Esophagus muscularis mucosa (tissue), 4 donors: Measurements from ENCODE around the gene GABRA4. TPM values are rescaled to one million over a fixed set of nuclear protein-coding genes. Genes with fewer than 3 reads are reported as not detected.

ENCODE experiments used
- DNase-seq: peaks from one replicate; pipeline ENCODE4 v3.0.0-alpha.2; 2017; ENCODE audit errors: extremely low spot score
- H3K27ac ChIP-seq, 4 donors: fragments of 200-600 bp; sonication (generic); replicated peaks in 1 of 4; 1 replicate in 3 of 4; 2 replicates in 1 of 4; pipeline ENCODE4 v1.5.1; 2016 to 2019; ENCODE audit warnings: mild to moderate bottlenecking in 1 of 4
- H3K27me3 ChIP-seq, 4 donors: fragments of 200-600 bp; sonication (generic); one replicate each; pipeline versions ENCODE4 v1.5.1 to v1.6.0; 2016 to 2019
- H3K36me3 ChIP-seq, 4 donors: fragments of 200-600 bp; sonication (generic); one replicate each; pipeline ENCODE4 v1.5.1; 2016 to 2019
- H3K4me1 ChIP-seq, 4 donors: fragments of 200-600 bp; sonication (generic); one replicate each; pipeline ENCODE4 v1.5.1; 2016 to 2019
- H3K4me3 ChIP-seq, 4 donors: fragments of 200-600 bp; sonication (generic); 1 replicate in 2 of 4; 2 replicates in 2 of 4; pipeline ENCODE4 v1.5.1; 2016 to 2019; ENCODE audit warnings: mild to moderate bottlenecking in 4 of 4, moderate library complexity in 1 of 4
- H3K9me3 ChIP-seq, 4 donors: fragments of 200-600 bp; sonication (generic); 1 replicate in 3 of 4; 2 replicates in 1 of 4; pipeline ENCODE4 v1.5.1; 2016 to 2019
- EP300 ChIP-seq: sonication (generic); formaldehyde crosslinking; IDR thresholded peaks from one replicate; pipeline ENCODE4 v1.6.1; 2017; ENCODE audit warnings: antibody characterized with exemption
- POLR2A ChIP-seq: fragments of 450-650 bp; IDR thresholded peaks from one replicate; pipeline ENCODE4 v1.6.1; 2017; ENCODE audit warnings: antibody characterized with exemption, moderate library complexity, mild to moderate bottlenecking, low read depth
- POLR2AphosphoS5 ChIP-seq, 2 donors: sonication (generic); formaldehyde crosslinking; IDR thresholded peaks; one replicate each; pipeline ENCODE4 v1.6.1; 2017; ENCODE audit warnings: antibody characterized with exemption in 2 of 2
- WGBS: methylation state at CpG from one replicate; pipeline ENCODE4 v1.1.5; 2018; 5-methylcytosine and 5-hydroxymethylcytosine counted together
- intact Hi-C: fragments of 100-400 bp; cut with DNase I; formaldehyde crosslinking; loops from one replicate; pipeline ENCODE4 v1.15.1; 2023
- total RNA-seq, 4 donors: library from RNA; depleted of rRNA; stranded (reverse); fragments of >200 nt; gene quantifications; one replicate each; pipeline versions ENCODE4 v1.1.0 to v1.2.1, GENCODE V29; 2016
- TF ChIP-seq, protein P1 (sequence below), 3 experiments: fragments of 200-600 bp in 2 of 3; fragments of 450-650 bp in 1 of 3; sonication (generic) in 2 of 3; IDR thresholded peaks; one replicate each; pipeline ENCODE4 v1.5.1; 2017 to 2019; ENCODE audit warnings: antibody characterized with exemption in 3 of 3, mild to moderate bottlenecking in 2 of 3, moderate library complexity in 1 of 3

Gene GABRA4
- total RNA-seq, 4 donors from 2014 or later = under 0.01 TPM; not detected in 2

DNA sequence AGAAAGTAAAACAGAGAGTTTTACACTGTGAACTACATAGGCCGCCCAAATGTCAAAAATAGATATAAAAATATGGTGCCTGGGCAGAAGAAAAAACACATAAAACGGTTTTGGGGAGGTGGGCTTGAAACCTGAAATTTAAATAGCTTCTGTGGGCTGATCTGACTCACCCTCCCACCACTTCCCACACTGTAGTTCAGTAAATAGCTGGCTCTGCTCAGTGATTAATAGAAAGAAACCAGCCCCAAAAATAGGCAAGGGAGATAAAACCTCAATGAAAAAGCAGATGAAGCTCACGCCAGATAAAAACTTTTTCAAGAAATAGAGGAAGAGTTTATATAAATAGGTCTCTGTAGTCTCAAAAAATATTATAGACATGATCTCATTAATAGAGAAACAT, 71.2 kb downstream of the GABRA4 start:
- no peak for DNase-seq
- TF ChIP-seq EP300 = no peak
- TF ChIP-seq, protein P1, sequence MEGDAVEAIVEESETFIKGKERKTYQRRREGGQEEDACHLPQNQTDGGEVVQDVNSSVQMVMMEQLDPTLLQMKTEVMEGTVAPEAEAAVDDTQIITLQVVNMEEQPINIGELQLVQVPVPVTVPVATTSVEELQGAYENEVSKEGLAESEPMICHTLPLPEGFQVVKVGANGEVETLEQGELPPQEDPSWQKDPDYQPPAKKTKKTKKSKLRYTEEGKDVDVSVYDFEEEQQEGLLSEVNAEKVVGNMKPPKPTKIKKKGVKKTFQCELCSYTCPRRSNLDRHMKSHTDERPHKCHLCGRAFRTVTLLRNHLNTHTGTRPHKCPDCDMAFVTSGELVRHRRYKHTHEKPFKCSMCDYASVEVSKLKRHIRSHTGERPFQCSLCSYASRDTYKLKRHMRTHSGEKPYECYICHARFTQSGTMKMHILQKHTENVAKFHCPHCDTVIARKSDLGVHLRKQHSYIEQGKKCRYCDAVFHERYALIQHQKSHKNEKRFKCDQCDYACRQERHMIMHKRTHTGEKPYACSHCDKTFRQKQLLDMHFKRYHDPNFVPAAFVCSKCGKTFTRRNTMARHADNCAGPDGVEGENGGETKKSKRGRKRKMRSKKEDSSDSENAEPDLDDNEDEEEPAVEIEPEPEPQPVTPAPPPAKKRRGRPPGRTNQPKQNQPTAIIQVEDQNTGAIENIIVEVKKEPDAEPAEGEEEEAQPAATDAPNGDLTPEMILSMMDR (IDR thresholded peaks at IDR 0.05) = no peak
- no peak for TF ChIP-seq POLR2AphosphoS5 (IDR thresholded peaks at IDR 0.05)
- no peak for TF ChIP-seq POLR2A
- Histone ChIP-seq H3K4me1 (no peaks in the 10 kb centered on the region), H3K9me3 (no peaks in the 10 kb centered on the region), H3K36me3 (no peaks in the 10 kb centered on the region), H3K27ac (no peak overlapping the region), H3K27me3 (no peaks in the 10 kb centered on the region), H3K4me3 (no peak overlapping the region)
- 64% methylated on average over 3 of the region's 3 CpGs for WGBS
- intact Hi-C loops = no loop called here

DNA sequence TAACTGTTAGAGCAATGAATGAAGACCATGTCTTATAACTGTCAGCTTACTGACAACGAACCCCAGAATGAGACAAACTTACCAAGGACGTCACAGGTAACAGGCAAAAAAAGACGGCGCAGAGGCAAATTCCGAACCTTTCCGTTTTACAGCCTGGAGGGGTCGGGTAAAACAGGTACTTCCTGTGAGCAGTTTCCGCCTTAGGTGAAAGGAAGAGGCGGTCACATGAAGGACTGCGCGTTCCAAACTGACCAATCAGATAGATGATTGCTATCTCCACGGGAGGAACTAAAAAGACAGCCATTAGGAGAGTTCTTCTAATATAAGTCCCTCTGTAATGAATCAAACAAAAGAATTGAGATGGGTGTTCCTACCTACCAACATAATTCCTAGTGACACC, 84.3 kb downstream of the GABRA4 start, which contains the start of gene COX7B2:
TSS of gene COX7B2 (minus strand) at position 168 of the 400 bp plus-strand sequence. CDS start 174,053 bp downstream, outside the sequence.
- no peak for DNase-seq
- Histone ChIP-seq H3K36me3 (no peaks in the 10 kb centered on the region), H3K27ac (no peak within 1 kb of the TSS), H3K9me3 (no peaks in the 10 kb centered on the region), H3K4me3 (no peak within 1 kb of the TSS), H3K4me1 (no peaks in the 10 kb centered on the region), H3K27me3 (no peaks in the 10 kb centered on the region)
- TF ChIP-seq EP300 = no peak
- no peak for TF ChIP-seq POLR2AphosphoS5 (IDR thresholded peaks at IDR 0.05)
- TF ChIP-seq POLR2A = no peak
- TF ChIP-seq, protein P1 (IDR thresholded peaks at IDR 0.05) = no peak
- intact Hi-C loops = no loop called here
- 90% methylated on average over 12 of the region's 12 CpGs for WGBS

DNA sequence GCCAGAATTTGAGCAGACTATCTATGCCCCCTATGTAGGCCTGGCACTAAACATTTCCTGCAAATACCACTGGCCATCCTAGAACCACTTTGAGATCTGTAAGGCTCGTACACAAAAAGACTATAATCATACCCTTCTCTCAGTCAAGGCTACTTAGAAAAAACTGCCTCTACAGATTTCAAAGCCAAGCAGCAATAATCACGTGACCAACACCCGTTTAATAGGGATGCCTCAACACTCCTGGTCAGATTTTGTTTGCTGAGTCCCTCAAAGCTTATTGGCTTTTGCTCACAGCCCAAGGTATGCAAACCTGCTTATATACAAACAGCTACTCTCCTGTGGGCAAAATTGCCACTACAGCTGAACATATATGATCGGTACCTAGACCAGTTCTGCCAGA, 85.2 kb downstream of the GABRA4 start:
- Histone ChIP-seq H3K9me3 (no peaks in the 10 kb centered on the region), H3K36me3 (no peaks in the 10 kb centered on the region), H3K27ac (no peak overlapping the region), H3K4me3 (no peak overlapping the region), H3K27me3 (no peaks in the 10 kb centered on the region), H3K4me1 (no peaks in the 10 kb centered on the region)
- WGBS = 89% methylated on average over 4 of the region's 4 CpGs
- DNase-seq = no peak
- TF ChIP-seq POLR2AphosphoS5 (IDR thresholded peaks at IDR 0.05) = no peak
- no peak for TF ChIP-seq EP300
- TF ChIP-seq, protein P1 (IDR thresholded peaks at IDR 0.05) = no peak
- no peak for TF ChIP-seq POLR2A
- intact Hi-C loops = no loop called here

DNA sequence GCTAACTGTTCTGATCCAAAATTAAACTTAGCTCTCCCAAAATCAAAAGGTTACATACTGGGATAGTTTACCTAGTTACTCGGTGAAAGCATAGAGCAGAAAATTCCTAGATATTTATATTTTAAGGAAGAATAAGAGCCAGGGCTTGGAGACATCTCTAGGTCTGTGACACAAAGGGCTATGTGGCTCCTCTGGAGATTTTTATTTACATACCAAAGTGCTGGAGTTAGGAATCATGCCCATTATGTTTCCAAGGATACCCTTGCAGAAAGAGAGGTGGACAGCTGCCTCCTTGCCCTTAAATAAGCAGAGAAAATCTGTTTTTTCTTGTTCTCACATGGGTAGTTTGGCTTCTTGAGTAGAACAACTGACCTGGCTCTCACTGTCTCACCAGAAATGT, 93.3 kb downstream of the GABRA4 start:
- DNase-seq = no peak
- TF ChIP-seq POLR2AphosphoS5 (IDR thresholded peaks at IDR 0.05) (no peak), EP300 (no peak), POLR2A (no peak)
- TF ChIP-seq, protein P1 (IDR thresholded peaks at IDR 0.05) = no peak
- no peak overlapping the region for H3K27ac ChIP-seq
- no peak overlapping the region for H3K4me3 ChIP-seq
- intact Hi-C loops = no loop called here
- 50% methylated on average over 1 of the region's 1 CpG for WGBS
- H3K4me1 ChIP-seq = peaks cover 0 to 4% (median 0%) of the 10 kb centered on the region in 4 donors
- no peaks in the 10 kb centered on the region for H3K27me3 ChIP-seq
- H3K9me3 ChIP-seq = no peaks in the 10 kb centered on the region
- no peaks in the 10 kb centered on the region for H3K36me3 ChIP-seq

DNA sequence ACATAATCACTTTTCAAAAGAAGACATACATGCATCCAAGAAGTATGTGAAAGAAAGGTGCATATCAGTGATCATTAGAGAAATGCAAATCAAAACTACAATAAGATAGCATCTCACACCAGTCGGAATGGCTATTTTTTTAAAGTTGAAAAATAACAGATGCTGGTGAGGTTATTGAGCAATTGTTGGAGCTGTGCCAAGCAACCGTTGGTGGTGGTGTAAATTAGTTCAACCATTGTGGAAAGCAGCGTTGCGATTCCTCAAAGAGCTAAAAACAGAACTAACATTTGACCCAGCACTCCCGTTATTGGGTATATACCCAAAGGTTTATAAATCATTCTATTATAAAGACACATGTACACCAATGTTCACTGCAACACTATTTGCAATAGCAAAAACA, 98.6 kb downstream of the GABRA4 start:
- Histone ChIP-seq H3K36me3 (no peaks in the 10 kb centered on the region), H3K4me3 (no peak overlapping the region), H3K9me3 (no peaks in the 10 kb centered on the region), H3K27me3 (no peaks in the 10 kb centered on the region), H3K27ac (no peak overlapping the region), H3K4me1 (peaks cover 0 to under 1% (median 0%) of the 10 kb centered on the region in 4 donors)
- no peak for DNase-seq
- WGBS = 44% methylated on average over 5 of the region's 5 CpGs
- intact Hi-C loops = no loop called here
- TF ChIP-seq POLR2AphosphoS5 (IDR thresholded peaks at IDR 0.05) (no peak), POLR2A (no peak), EP300 (no peak)
- TF ChIP-seq, protein P1 (IDR thresholded peaks at IDR 0.05) = no peak
